Smooth muscle cell (in vitro differentiated cells): Measurements from ENCODE around the gene KANSL1. TPM values are rescaled to one million over a fixed set of nuclear protein-coding genes. Genes with fewer than 3 reads are reported as not detected.

Experiments used
- DNase-seq: peaks from one replicate; lab custom pipeline; 2025; ENCODE audit not compliant: unreplicated experiment; lab: John Stamatoyannopoulos, UW
- H2AFZ ChIP-seq: fragments of 200-600 bp; sonication (generic); 2 replicates; pipeline ENCODE4 v1.6.0; 2016; ENCODE audit warnings: antibody characterized with exemption, low read depth, mild to moderate bottlenecking
- H3F3A ChIP-seq: fragments of 200-600 bp; sonication (generic); 2 replicates; pipeline ENCODE4 v1.6.0; 2017; ENCODE audit warnings: antibody characterized with exemption, low read depth
- H3K27ac ChIP-seq: fragments of 200-600 bp; sonication (generic); 2 replicates; pipeline ENCODE4 v1.5.1; 2016; ENCODE audit warnings: low read depth, mild to moderate bottlenecking
- H3K27me3 ChIP-seq: fragments of 200-600 bp; sonication (generic); 2 replicates; pipeline ENCODE4 v1.6.1; 2016; ENCODE audit warnings: low read depth, mild to moderate bottlenecking
- H3K36me3 ChIP-seq: fragments of 200-600 bp; sonication (generic); 2 replicates; pipeline ENCODE4 v1.5.1; 2016; ENCODE audit warnings: low read depth
- H3K4me1 ChIP-seq: fragments of 200-600 bp; sonication (generic); 2 replicates; pipeline ENCODE4 v1.5.1; 2016; ENCODE audit warnings: low read depth
- H3K4me2 ChIP-seq: fragments of 200-600 bp; sonication (generic); 2 replicates; pipeline ENCODE4 v1.6.0; 2016; ENCODE audit warnings: mild to moderate bottlenecking
- H3K4me3 ChIP-seq: fragments of 200-600 bp; sonication (generic); 2 replicates; pipeline ENCODE4 v1.5.1; 2016; ENCODE audit warnings: mild to moderate bottlenecking
- H3K79me2 ChIP-seq: fragments of 200-600 bp; sonication (generic); 2 replicates; pipeline ENCODE4 v1.6.0; 2016; ENCODE audit warnings: low read depth, mild to moderate bottlenecking
- H3K9ac ChIP-seq: fragments of 200-600 bp; sonication (generic); 2 replicates; pipeline ENCODE4 v1.6.0; 2016; ENCODE audit warnings: low read depth
- H3K9me3 ChIP-seq: fragments of 200-600 bp; sonication (generic); replicated peaks from 2 replicates; pipeline ENCODE4 v1.5.1; 2016; ENCODE audit warnings: low read depth
- H4K20me1 ChIP-seq: fragments of 200-600 bp; sonication (generic); 2 replicates; pipeline ENCODE4 v1.6.0; 2016; ENCODE audit warnings: low read depth
- WGBS: methylation state at CpG from one replicate; pipeline ENCODE4 v1.1.7; 2016; ENCODE audit warnings: low lambda C conversion rate; 5-methylcytosine and 5-hydroxymethylcytosine counted together
- polyA plus RNA-seq: library from polyadenylated mRNA; unstranded; fragments of >200 nt; fragmentation: Nextera tagmentation; extraction: Ambion mirVana; gene quantifications from 2 replicates; pipeline ENCODE4 v1.2.1, GENCODE V29; 2016
- total RNA-seq: library from RNA; depleted of rRNA; stranded (reverse); fragments of >200 nt; gene quantifications from 2 replicates; pipeline ENCODE4 v1.2.3, GENCODE V29; 2014
- TF ChIP-seq, protein P1 (sequence below): fragments of 200-600 bp; sonication (generic); IDR thresholded peaks from 2 replicates; pipeline ENCODE4 v1.5.1; 2017; ENCODE audit warnings: borderline replicate concordance, mild to moderate bottlenecking, antibody characterized with exemption; ENCODE audit not compliant: insufficient read depth, poor library complexity, severe bottlenecking

The KANSL1 gene
- total and polyA plus RNA-seq, 2 experiments from 2014 or later: 16.9 to 69.7 TPM

DNA sequence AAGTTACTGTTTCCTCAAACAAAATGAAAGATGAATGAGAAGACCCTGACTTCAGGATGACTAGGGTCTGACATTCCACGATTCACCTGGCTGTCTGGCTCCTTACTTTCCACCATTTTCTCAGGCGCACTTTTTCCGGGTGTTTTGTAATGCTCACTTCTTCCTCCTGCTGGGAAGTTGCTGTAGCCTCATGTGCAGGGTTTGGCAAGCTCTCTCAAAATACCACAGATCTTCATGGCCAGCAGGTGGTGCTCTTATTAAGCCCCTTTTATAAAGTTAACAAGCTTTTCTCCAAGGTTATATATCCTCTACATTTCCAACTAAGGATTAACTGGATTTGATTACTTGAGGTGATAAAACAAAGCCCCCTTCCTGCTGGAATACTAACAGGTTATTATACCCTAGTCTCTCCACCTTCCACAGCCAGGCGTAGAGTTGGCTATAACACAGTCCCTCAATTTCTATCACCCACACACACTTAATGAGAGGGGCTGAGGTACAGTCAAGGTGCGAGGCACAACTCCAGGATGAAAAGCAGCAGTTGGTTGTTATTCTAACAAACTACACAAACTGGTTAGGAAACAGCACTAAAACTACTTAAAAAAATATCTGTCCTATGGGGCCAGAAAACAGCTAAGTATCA is 148.8 kb downstream of the KANSL1 start:
- H2AFZ ChIP-seq: no peak overlapping the region
- H3K27me3 ChIP-seq: no peaks in the 10 kb centered on the region
- peaks cover 7% of the 10 kb centered on the region for H3F3A ChIP-seq
- 72% methylated on average over 5 of the region's 5 CpGs for WGBS
- no peak overlapping the region for H3K9ac ChIP-seq
- TF ChIP-seq, protein P1, sequence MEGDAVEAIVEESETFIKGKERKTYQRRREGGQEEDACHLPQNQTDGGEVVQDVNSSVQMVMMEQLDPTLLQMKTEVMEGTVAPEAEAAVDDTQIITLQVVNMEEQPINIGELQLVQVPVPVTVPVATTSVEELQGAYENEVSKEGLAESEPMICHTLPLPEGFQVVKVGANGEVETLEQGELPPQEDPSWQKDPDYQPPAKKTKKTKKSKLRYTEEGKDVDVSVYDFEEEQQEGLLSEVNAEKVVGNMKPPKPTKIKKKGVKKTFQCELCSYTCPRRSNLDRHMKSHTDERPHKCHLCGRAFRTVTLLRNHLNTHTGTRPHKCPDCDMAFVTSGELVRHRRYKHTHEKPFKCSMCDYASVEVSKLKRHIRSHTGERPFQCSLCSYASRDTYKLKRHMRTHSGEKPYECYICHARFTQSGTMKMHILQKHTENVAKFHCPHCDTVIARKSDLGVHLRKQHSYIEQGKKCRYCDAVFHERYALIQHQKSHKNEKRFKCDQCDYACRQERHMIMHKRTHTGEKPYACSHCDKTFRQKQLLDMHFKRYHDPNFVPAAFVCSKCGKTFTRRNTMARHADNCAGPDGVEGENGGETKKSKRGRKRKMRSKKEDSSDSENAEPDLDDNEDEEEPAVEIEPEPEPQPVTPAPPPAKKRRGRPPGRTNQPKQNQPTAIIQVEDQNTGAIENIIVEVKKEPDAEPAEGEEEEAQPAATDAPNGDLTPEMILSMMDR: peak; percentile 75
- H3K4me3 ChIP-seq: no peak overlapping the region
- peaks cover 73% of the 10 kb centered on the region for H4K20me1 ChIP-seq
- peaks cover 20% of the 10 kb centered on the region for H3K79me2 ChIP-seq
- no peaks in the 10 kb centered on the region for H3K9me3 ChIP-seq
- DNase-seq: no peak
- H3K4me1 ChIP-seq: no peaks in the 10 kb centered on the region
- H3K27ac ChIP-seq: no peak overlapping the region
- H3K36me3 ChIP-seq: peaks cover 7% of the 10 kb centered on the region
- H3K4me2 ChIP-seq: no peak overlapping the region

DNA sequence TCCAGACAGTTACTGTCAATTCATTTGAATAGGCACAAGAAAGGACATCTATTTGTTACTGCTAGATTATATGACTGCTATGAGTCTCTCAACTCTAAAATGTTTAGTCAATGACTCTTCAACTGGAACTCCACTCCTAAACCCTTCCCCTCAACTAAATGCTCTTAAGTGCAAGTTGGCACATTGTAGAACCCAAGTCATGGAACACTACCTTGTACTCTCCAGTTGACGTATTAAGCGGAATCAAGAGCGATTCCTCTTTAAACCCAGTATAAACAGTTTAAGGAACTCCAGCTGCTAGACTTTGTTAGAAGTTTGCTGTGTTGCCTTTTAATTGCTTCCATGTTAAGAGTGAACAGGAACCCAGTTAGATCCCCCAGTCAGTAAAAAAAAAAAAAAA is 149.6 kb downstream of the KANSL1 start:
- Histone ChIP-seq H3K27ac (no peak overlapping the region), H3K36me3 (peaks cover 11% of the 10 kb centered on the region), H3K4me2 (no peak overlapping the region), H3K4me1 (no peaks in the 10 kb centered on the region), H3K79me2 (peaks cover 19% of the 10 kb centered on the region), H4K20me1 (peaks cover 72% of the 10 kb centered on the region), H3F3A (peaks cover 7% of the 10 kb centered on the region), H3K27me3 (no peaks in the 10 kb centered on the region), H3K9ac (no peak overlapping the region), H3K9me3 (no peaks in the 10 kb centered on the region), H2AFZ (no peak overlapping the region), H3K4me3 (no peak overlapping the region)
- WGBS: 92% methylated on average over 3 of the region's 3 CpGs
- TF ChIP-seq, protein P1: no peak
- DNase-seq: no peak

DNA sequence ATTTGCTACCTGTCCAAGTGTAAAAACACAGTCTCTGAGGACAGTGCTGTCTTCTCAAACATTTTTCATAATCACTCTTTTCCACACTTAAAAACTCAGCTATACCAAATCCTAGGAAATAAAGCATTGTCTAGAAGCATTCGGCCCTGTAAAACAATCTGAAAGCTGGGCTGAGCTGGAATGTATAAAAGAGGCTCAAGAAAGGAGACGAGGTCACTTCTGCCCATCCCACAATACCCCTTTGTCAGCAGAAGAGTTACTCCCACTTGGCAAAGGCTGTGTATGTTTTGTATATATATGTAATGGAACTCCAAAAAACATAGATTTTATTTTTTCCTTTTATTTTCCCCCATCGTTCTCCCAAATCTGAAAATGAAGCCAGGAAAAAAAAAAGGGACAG is 150.3 kb downstream of the KANSL1 start:
- WGBS: 92% methylated on average over 3 of the region's 3 CpGs
- no peaks in the 10 kb centered on the region for H3K27me3 ChIP-seq
- no peaks in the 10 kb centered on the region for H3K9me3 ChIP-seq
- no peaks in the 10 kb centered on the region for H3K4me1 ChIP-seq
- H3K4me2 ChIP-seq: no peak overlapping the region
- H3F3A ChIP-seq: peaks cover 7% of the 10 kb centered on the region
- no peak overlapping the region for H2AFZ ChIP-seq
- TF ChIP-seq, protein P1: no peak
- no peak overlapping the region for H3K9ac ChIP-seq
- H3K36me3 ChIP-seq: peaks cover 16% of the 10 kb centered on the region
- H4K20me1 ChIP-seq: peaks cover 70% of the 10 kb centered on the region
- no peak overlapping the region for H3K27ac ChIP-seq
- peaks cover 19% of the 10 kb centered on the region for H3K79me2 ChIP-seq
- no peak for DNase-seq
- H3K4me3 ChIP-seq: no peak overlapping the region

DNA sequence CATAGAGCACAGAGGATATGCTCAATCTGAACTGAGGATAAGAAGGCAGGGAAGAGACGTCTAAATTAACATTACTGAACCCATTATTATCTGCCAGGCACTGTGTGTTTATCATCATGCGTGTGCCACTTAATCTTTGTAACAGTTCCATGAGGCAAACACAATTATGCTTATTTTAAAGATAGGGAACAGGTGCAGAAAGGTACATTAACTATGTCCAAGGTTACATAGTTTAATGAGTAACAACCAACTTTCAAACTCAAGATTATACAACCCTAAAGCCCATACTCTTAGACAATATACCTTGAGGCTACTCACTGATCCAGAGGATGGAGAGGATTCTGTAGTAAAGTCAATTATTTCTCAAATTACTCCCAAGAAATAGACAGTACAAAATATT is 151.0 kb downstream of the KANSL1 start:
- H3K4me3 ChIP-seq: no peak overlapping the region
- no peak overlapping the region for H3K9ac ChIP-seq
- H3K79me2 ChIP-seq: peaks cover 17% of the 10 kb centered on the region
- peaks cover 7% of the 10 kb centered on the region for H3F3A ChIP-seq
- no peak for DNase-seq
- TF ChIP-seq, protein P1: no peak
- H2AFZ ChIP-seq: no peak overlapping the region
- H4K20me1 ChIP-seq: peaks cover 73% of the 10 kb centered on the region
- H3K27me3 ChIP-seq: no peaks in the 10 kb centered on the region
- H3K9me3 ChIP-seq: no peaks in the 10 kb centered on the region
- no peaks in the 10 kb centered on the region for H3K4me1 ChIP-seq
- H3K27ac ChIP-seq: no peak overlapping the region
- 95% methylated on average over 2 of the region's 2 CpGs for whole genome bisulfite sequencing
- peaks cover 23% of the 10 kb centered on the region for H3K36me3 ChIP-seq
- no peak overlapping the region for H3K4me2 ChIP-seq
